Activated naive CD8-positive, alpha-beta T cell (primary cell): ENCODE data around the gene EPN2.
A peak's percentile ranks its signal among the peaks of the same experiment; 100 is the strongest.
"Not testable (repeated sequence)": the region's sequence is repeated elsewhere in the genome, so short reads cannot be mapped to it uniquely, and the experiment has no call there.

Source experiments
- H3K27ac Mint-ChIP-seq: one replicate; pipeline ENCODE4 v1.8.0; 2021; ENCODE audit warnings: mixed read lengths
- H3K27me3 Mint-ChIP-seq: one replicate; pipeline ENCODE4 v1.8.0; 2021; ENCODE audit warnings: mixed read lengths
- H3K36me3 Mint-ChIP-seq: one replicate; pipeline ENCODE4 v1.8.0; 2021; ENCODE audit warnings: mixed read lengths
- H3K4me1 Mint-ChIP-seq: one replicate; pipeline ENCODE4 v1.8.0; 2021; ENCODE audit warnings: low read depth, mixed read lengths
- H3K4me3 Mint-ChIP-seq: one replicate; pipeline ENCODE4 v1.8.0; 2021; ENCODE audit warnings: mild to moderate bottlenecking, mixed read lengths
- H3K9me3 Mint-ChIP-seq: one replicate; pipeline ENCODE4 v1.8.0; 2021; ENCODE audit warnings: low read depth, mixed read lengths

EPN2 gene

GRCh38 chr17:19237139-19237388 is at the start of gene EPN2:
Gene EPN2, plus strand, starts transcription at chr17:19237366. Its CDS starts 45,754 bp downstream, at chr17:19283120.
- H3K4me1 Mint-ChIP-seq, H3K9me3 Mint-ChIP-seq, H3K27ac Mint-ChIP-seq, H3K36me3 Mint-ChIP-seq, H3K27me3 Mint-ChIP-seq: not testable (repeated sequence)
- H3K4me3 Mint-ChIP-seq: peak within 1 kb of the TSS; percentile 82

- not testable (repeated sequence) for H3K27ac Mint-ChIP-seq, H3K4me3 Mint-ChIP-seq, H3K27me3 Mint-ChIP-seq, H3K9me3 Mint-ChIP-seq, H3K4me1 Mint-ChIP-seq, H3K36me3 Mint-ChIP-seq
Measured at GRCh38 chr17:19187883-19188869, 49.0 kb upstream of the EPN2 start.

DNA sequence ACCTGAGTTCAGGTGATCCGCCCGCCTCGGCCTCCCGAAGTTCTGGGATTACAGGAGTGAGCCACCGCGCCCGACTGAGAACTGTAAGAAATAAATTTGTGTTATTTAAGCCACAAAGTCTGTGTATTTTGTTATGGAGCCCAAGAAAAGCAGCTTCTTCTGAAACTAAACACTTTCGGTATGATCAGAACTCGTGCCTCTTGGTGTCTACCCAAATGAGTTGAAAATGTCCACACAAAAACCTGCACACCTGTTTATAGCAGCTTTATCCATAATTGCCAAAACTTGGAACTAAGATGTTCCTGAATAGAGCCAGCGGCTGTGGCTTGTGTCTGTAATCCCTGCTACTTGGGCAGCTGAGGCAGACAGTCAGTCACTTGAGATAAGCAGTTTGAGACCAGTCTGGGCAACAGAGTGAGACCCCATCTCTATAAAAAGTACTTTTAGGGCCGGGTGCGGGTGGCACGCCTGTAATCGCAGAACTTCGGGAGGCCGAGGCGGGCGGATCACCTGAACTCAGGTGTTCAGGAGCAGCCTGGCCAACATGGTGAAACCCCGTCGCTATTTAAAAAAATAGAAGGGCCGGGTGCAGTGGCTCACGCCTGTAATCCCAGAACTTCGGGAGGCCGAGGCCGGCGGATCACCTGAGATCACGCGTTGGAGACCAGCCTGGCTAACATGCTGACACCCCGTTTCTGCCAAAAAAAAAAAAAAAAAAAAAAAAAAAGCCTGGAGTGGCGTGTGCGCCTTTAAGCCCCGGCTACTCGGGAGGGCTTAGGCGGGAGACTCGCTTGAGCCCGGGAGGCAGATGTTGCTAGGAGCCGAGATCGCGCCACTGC is 48.1 kb upstream of the EPN2 start:
- H3K36me3 Mint-ChIP-seq: not testable (repeated sequence)

GRCh38 chr17:19189781-19190405 is 47.3 kb upstream of the EPN2 start:
- not testable (repeated sequence) for H3K4me1 Mint-ChIP-seq, H3K27me3 Mint-ChIP-seq, H3K36me3 Mint-ChIP-seq, H3K9me3 Mint-ChIP-seq, H3K4me3 Mint-ChIP-seq, H3K27ac Mint-ChIP-seq

More for the DNA sequence above, 48.1 kb upstream of the EPN2 start:
- not testable (repeated sequence) for H3K4me3 Mint-ChIP-seq, H3K27ac Mint-ChIP-seq, H3K9me3 Mint-ChIP-seq, H3K4me1 Mint-ChIP-seq, H3K27me3 Mint-ChIP-seq

DNA sequence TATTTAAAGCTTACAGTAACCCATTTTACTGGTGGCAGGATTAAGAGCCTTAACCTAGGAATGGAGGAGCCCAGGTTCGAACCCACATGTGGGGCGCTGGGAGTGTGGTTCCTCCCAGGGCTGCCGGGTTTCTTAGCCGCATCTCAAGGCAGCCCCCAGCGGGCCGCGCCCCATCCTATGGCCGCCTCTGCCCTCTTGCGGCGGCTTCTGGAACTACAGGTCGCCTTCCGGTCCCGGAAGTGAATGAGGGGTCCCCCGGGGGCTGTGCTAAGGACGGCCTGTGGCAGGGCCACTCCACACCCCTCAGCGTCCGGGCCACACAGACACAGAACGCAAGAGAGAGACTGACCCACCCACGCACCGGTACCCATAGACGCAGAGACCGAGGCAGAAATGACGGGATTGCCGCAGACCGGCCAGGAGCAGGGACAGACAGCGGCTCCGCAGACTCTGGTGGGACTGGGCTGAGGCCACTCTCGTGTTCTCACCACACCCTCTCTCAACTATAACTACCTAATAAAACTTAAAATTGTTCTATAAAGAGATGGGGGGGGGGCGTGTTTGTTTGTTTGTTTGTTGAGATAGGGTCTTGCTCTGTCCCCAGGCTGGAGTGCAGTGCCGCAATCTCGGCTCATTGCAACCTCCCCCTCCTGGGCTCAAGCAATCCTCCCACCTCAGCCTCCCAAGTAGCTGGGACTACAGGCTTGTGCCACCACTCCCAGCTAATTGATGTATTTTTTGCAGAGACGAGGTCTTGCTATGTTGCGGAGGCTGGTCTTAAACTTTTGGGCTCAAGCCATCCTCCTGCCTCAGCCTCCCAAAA is 40.6 kb upstream of the EPN2 start:
- not testable (repeated sequence) for H3K36me3 Mint-ChIP-seq, H3K27me3 Mint-ChIP-seq, H3K27ac Mint-ChIP-seq, H3K4me1 Mint-ChIP-seq, H3K4me3 Mint-ChIP-seq, H3K9me3 Mint-ChIP-seq

GRCh38 chr17:19202448-19202847 is 34.7 kb upstream of the EPN2 start:
- H3K9me3 Mint-ChIP-seq, H3K27ac Mint-ChIP-seq, H3K36me3 Mint-ChIP-seq, H3K4me1 Mint-ChIP-seq, H3K4me3 Mint-ChIP-seq, H3K27me3 Mint-ChIP-seq: not testable (repeated sequence)

GRCh38 chr17:19203429-19203828 is 33.7 kb upstream of the EPN2 start:
- not testable (repeated sequence) for H3K4me3 Mint-ChIP-seq, H3K4me1 Mint-ChIP-seq, H3K27me3 Mint-ChIP-seq, H3K27ac Mint-ChIP-seq, H3K9me3 Mint-ChIP-seq, H3K36me3 Mint-ChIP-seq

- not testable (repeated sequence) for H3K27ac Mint-ChIP-seq, H3K4me1 Mint-ChIP-seq, H3K36me3 Mint-ChIP-seq, H3K4me3 Mint-ChIP-seq, H3K9me3 Mint-ChIP-seq, H3K27me3 Mint-ChIP-seq
Measured at GRCh38 chr17:19215074-19215860, 21.9 kb upstream of the EPN2 start.

DNA sequence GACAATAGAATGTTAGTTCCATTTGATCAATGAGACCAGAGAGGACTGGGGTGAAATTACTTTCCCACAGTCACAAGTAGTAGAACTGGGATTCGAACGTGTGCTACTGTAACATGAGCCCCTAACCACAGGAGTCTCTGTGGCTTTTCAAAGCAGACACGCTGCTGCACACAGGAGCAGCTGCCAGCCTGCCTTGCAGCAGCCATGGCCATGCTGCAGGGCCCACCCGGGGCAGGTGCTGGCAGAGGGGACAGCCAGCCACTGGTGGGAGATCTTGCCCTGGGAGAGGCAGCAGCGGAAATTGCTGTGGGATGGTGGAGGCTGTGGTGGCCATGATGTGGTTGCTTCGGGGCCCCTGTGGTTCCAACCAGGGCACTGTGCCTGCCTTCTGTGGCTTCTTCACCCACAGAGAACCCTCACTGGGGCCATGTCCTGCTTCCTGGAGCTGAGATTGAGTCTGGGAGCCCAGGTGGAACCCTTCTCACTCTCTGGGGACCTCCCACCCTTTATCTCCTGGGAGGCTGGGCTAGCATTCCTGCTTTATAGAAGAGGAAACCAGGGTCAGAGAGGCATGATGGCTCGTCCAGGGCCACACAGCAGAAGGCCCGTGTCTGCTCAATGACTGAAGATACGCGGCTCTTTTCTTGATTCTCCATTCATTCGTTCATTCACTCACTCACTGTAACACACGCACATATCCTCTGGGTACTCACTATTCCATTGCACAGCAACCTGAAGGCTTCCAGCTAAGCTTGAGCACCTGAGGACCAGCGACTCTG is 20.8 kb upstream of the EPN2 start:
- H3K4me3 Mint-ChIP-seq, H3K27ac Mint-ChIP-seq, H3K36me3 Mint-ChIP-seq, H3K9me3 Mint-ChIP-seq, H3K4me1 Mint-ChIP-seq, H3K27me3 Mint-ChIP-seq: not testable (repeated sequence)

DNA sequence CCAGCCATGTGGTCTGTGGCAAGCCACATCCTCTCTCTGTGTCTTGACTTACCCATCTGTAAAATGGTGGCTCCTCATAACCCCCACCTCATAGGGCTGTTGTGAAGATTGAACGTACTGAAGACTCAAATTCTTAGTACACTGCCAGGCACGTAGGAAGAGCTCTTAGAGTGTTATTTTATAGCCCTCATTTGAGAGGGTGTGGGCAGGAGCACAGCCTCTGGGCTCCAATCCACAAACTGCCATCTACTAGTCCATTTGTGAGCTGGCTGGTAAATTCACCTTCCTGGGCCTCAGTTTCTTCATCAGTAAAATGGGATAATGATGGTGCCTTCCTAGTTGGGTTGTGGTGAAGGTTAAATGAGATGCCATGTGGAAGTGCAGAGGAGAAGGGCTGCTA is 18.3 kb upstream of the EPN2 start:
- not testable (repeated sequence) for H3K9me3 Mint-ChIP-seq, H3K27me3 Mint-ChIP-seq, H3K4me3 Mint-ChIP-seq, H3K4me1 Mint-ChIP-seq, H3K36me3 Mint-ChIP-seq, H3K27ac Mint-ChIP-seq

GRCh38 chr17:19219384-19219783 is 17.8 kb upstream of the EPN2 start:
- H3K4me1 Mint-ChIP-seq, H3K36me3 Mint-ChIP-seq, H3K4me3 Mint-ChIP-seq, H3K27me3 Mint-ChIP-seq, H3K9me3 Mint-ChIP-seq, H3K27ac Mint-ChIP-seq: not testable (repeated sequence)

- not testable (repeated sequence) for H3K4me3 Mint-ChIP-seq, H3K4me1 Mint-ChIP-seq, H3K27ac Mint-ChIP-seq, H3K36me3 Mint-ChIP-seq, H3K9me3 Mint-ChIP-seq, H3K27me3 Mint-ChIP-seq
Measured at GRCh38 chr17:19220195-19220594, 17.0 kb upstream of the EPN2 start.

GRCh38 chr17:19226610-19227588 is 10.3 kb upstream of the EPN2 start:
- H3K4me3 Mint-ChIP-seq, H3K36me3 Mint-ChIP-seq, H3K9me3 Mint-ChIP-seq, H3K27ac Mint-ChIP-seq, H3K27me3 Mint-ChIP-seq, H3K4me1 Mint-ChIP-seq: not testable (repeated sequence)
